Smooth muscle cell (in vitro differentiated cells): Measurements from ENCODE around the gene TAF6L. TPM values are rescaled to one million over a fixed set of nuclear protein-coding genes. Genes with fewer than 3 reads are reported as not detected.
"Not testable (repeated sequence)": the region's sequence is repeated elsewhere in the genome, so short reads cannot be mapped to it uniquely, and the experiment has no call there.

Experiments used
- DNase-seq: peaks from one replicate; lab custom pipeline; 2025; ENCODE audit not compliant: unreplicated experiment; lab: John Stamatoyannopoulos, UW
- H2AFZ ChIP-seq: fragments of 200-600 bp; sonication (generic); 2 replicates; pipeline ENCODE4 v1.6.0; 2016; ENCODE audit warnings: antibody characterized with exemption, low read depth, mild to moderate bottlenecking
- H3F3A ChIP-seq: fragments of 200-600 bp; sonication (generic); 2 replicates; pipeline ENCODE4 v1.6.0; 2017; ENCODE audit warnings: antibody characterized with exemption, low read depth
- H3K27ac ChIP-seq: fragments of 200-600 bp; sonication (generic); 2 replicates; pipeline ENCODE4 v1.5.1; 2016; ENCODE audit warnings: low read depth, mild to moderate bottlenecking
- H3K27me3 ChIP-seq: fragments of 200-600 bp; sonication (generic); 2 replicates; pipeline ENCODE4 v1.6.1; 2016; ENCODE audit warnings: low read depth, mild to moderate bottlenecking
- H3K36me3 ChIP-seq: fragments of 200-600 bp; sonication (generic); 2 replicates; pipeline ENCODE4 v1.5.1; 2016; ENCODE audit warnings: low read depth
- H3K4me1 ChIP-seq: fragments of 200-600 bp; sonication (generic); 2 replicates; pipeline ENCODE4 v1.5.1; 2016; ENCODE audit warnings: low read depth
- H3K4me2 ChIP-seq: fragments of 200-600 bp; sonication (generic); 2 replicates; pipeline ENCODE4 v1.6.0; 2016; ENCODE audit warnings: mild to moderate bottlenecking
- H3K4me3 ChIP-seq: fragments of 200-600 bp; sonication (generic); 2 replicates; pipeline ENCODE4 v1.5.1; 2016; ENCODE audit warnings: mild to moderate bottlenecking
- H3K79me2 ChIP-seq: fragments of 200-600 bp; sonication (generic); 2 replicates; pipeline ENCODE4 v1.6.0; 2016; ENCODE audit warnings: low read depth, mild to moderate bottlenecking
- H3K9ac ChIP-seq: fragments of 200-600 bp; sonication (generic); 2 replicates; pipeline ENCODE4 v1.6.0; 2016; ENCODE audit warnings: low read depth
- H3K9me3 ChIP-seq: fragments of 200-600 bp; sonication (generic); replicated peaks from 2 replicates; pipeline ENCODE4 v1.5.1; 2016; ENCODE audit warnings: low read depth
- H4K20me1 ChIP-seq: fragments of 200-600 bp; sonication (generic); 2 replicates; pipeline ENCODE4 v1.6.0; 2016; ENCODE audit warnings: low read depth
- CTCF ChIP-seq: fragments of 200-600 bp; sonication (generic); IDR thresholded peaks from 2 replicates; pipeline ENCODE4 v1.5.1; 2017; ENCODE audit warnings: borderline replicate concordance, mild to moderate bottlenecking, antibody characterized with exemption; ENCODE audit not compliant: insufficient read depth, poor library complexity, severe bottlenecking
- WGBS: methylation state at CpG from one replicate; pipeline ENCODE4 v1.1.7; 2016; ENCODE audit warnings: low lambda C conversion rate; 5-methylcytosine and 5-hydroxymethylcytosine counted together
- polyA plus RNA-seq: library from polyadenylated mRNA; unstranded; fragments of >200 nt; fragmentation: Nextera tagmentation; extraction: Ambion mirVana; gene quantifications from 2 replicates; pipeline ENCODE4 v1.2.1, GENCODE V29; 2016
- total RNA-seq: library from RNA; depleted of rRNA; stranded (reverse); fragments of >200 nt; gene quantifications from 2 replicates; pipeline ENCODE4 v1.2.3, GENCODE V29; 2014

The TAF6L gene
- total and polyA plus RNA-seq, 2 experiments from 2014 or later, result 11.9 to 18.6 TPM

GRCh38 chr11:62755086-62755615 is 16.0 kb upstream of the TAF6L start:
- no peaks in the 10 kb centered on the region for H3K27me3 ChIP-seq
- no peak for DNase-seq
- no peak overlapping the region for H3K9ac ChIP-seq
- no peaks in the 10 kb centered on the region for H3K36me3 ChIP-seq
- no peak overlapping the region for H3K4me2 ChIP-seq
- H2AFZ ChIP-seq, result no peak overlapping the region
- no peaks in the 10 kb centered on the region for H3F3A ChIP-seq
- H4K20me1 ChIP-seq, result no peaks in the 10 kb centered on the region
- no peaks in the 10 kb centered on the region for H3K9me3 ChIP-seq
- no peak for TF ChIP-seq CTCF
- 89% methylated on average over 10 of the region's 10 CpGs for WGBS
- no peaks in the 10 kb centered on the region for H3K4me1 ChIP-seq
- no peak overlapping the region for H3K27ac ChIP-seq
- peaks cover 21% of the 10 kb centered on the region for H3K79me2 ChIP-seq
- H3K4me3 ChIP-seq, result no peak overlapping the region

DNA sequence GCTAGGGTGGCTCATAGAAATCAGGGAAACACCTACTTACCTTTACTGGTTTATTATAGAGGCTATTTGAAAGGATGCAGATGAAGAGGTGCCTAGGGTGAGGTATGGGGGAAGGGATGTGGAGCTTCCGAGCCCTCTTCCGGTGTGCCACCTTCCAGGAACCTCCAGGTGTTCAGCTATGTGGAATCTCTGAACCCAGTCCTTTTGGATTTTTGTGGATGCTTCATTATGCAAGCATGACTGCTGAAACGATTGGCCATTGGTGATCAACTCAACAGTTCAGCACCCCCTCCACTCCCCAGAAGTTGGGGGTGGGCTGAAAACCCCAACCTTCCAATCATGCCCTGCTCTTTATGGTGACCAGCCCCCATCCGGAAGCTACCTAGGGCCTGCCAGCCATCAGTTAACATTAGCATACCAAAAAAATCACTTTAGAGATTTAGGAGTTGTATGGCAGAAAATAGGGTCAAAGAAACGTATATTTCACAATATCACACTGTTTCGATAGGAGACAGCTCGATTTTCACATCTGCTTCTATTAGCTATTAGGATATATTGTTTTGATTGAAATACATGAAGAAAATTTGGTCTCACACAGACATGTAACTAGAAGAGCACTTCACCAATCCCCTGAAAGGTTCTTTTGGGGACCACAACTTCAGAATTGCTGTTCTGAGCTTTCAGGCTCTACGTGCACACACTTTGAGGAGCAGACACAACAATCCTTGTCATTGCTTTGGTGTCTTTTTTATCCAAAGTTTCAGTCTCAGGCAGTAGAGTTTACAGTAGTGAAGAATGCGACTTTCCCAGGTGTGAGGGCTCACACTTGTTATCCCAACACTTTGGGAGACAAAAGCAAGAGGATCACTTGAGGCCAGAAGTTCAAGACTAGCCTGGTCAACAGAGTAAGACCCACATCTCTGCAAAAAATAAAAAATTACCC is 13.1 kb upstream of the TAF6L start:
- Histone ChIP-seq H3K36me3 (no peaks in the 10 kb centered on the region), H3K27me3 (no peaks in the 10 kb centered on the region), H3K4me3 (no peak overlapping the region), H3K79me2 (peaks cover 15% of the 10 kb centered on the region), H2AFZ (peak overlapping the region; percentile 69), H3K9ac (no peak overlapping the region), H3F3A (no peaks in the 10 kb centered on the region), H3K4me1 (peaks cover 4% of the 10 kb centered on the region), H3K4me2 (no peak overlapping the region), H3K27ac (no peak overlapping the region), H4K20me1 (no peaks in the 10 kb centered on the region), H3K9me3 (no peaks in the 10 kb centered on the region)
- no peak for DNase-seq
- TF ChIP-seq CTCF, result no peak
- WGBS, result 46% methylated on average over 9 of the region's 9 CpGs

- H3K4me3 ChIP-seq, result peak overlapping the region; percentile 67
- H3K9ac ChIP-seq, H3K4me1 ChIP-seq: not testable (repeated sequence)
Observed at GRCh38 chr11:62760867-62761227, 10.3 kb upstream of the TAF6L start.

DNA sequence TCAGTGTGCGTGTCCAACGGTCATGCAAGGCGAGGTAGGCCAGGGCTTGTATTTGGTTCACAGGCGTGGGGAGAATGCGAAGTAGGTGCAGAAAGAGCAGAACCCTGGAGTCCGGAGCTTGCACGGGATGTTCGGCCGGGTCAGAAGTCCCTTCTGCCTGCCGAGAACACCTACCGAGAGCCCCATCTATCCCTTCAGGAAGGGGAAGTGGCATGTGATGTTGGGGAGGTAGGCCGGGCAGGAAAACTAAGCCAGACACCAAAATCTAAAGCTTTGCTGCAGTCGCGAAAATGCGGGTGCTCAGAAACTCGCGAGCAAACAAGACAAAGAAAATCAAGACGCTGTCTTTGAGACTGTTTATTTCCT is 435 bp upstream of the TAF6L start:
- no peaks in the 10 kb centered on the region for H3K9me3 ChIP-seq
- TF ChIP-seq CTCF, result no peak
- peak overlapping the region; percentile 84 for H3K4me2 ChIP-seq
- H3K9ac ChIP-seq, result peak overlapping the region; percentile 43
- peak overlapping the region; percentile 52 for H2AFZ ChIP-seq
- no peaks in the 10 kb centered on the region for H3K27me3 ChIP-seq
- no peaks in the 10 kb centered on the region for H4K20me1 ChIP-seq
- peaks cover 14% of the 10 kb centered on the region for H3K79me2 ChIP-seq
- H3K4me3 ChIP-seq, result peak overlapping the region; percentile 57
- H3F3A ChIP-seq, result peaks cover 4% of the 10 kb centered on the region
- H3K27ac ChIP-seq, result peak overlapping the region; percentile 82
- H3K4me1 ChIP-seq, result peaks cover 13% of the 10 kb centered on the region
- no peak for DNase-seq
- WGBS, result 16% methylated on average over 18 of the region's 18 CpGs
- no peaks in the 10 kb centered on the region for H3K36me3 ChIP-seq

More at GRCh38 chr11:62760867-62761227, 10.3 kb upstream of the TAF6L start:
- not testable (repeated sequence) for H3K27ac ChIP-seq, H2AFZ ChIP-seq, H3K27me3 ChIP-seq, H3K9me3 ChIP-seq, H3F3A ChIP-seq, DNase-seq, H3K36me3 ChIP-seq, H4K20me1 ChIP-seq
- 35% methylated on average over 9 of the region's 9 CpGs for WGBS
- Histone ChIP-seq H3K4me2 (peak overlapping the region; percentile 97), H3K79me2 (peaks cover 11% of the 10 kb centered on the region)
